Activated CD4-positive, alpha-beta T cell treated with anti-CD3 and anti-CD28 coated beads, Interleukin-2, amount 10 ng/mL, durations not matched to agents 7 days and 5 days (primary cell): ENCODE measurements around the gene PHLDA2. TPM values are rescaled to one million over a fixed set of nuclear protein-coding genes. Genes with fewer than 3 reads are reported as not detected.

Experiments used
- total RNA-seq, 2 experiments: library from RNA; stranded (reverse); gene quantifications; one replicate each; pipeline ENCODE4 v1.2.3, GENCODE V29; 2021

The PHLDA2 gene
- total RNA-seq, 2 experiments from 2014 or later = 0.35 to 0.45 TPM

Other genes starting within 250 kb of the PHLDA2 start
- gene KCNQ1OT1, start 229.4 kb downstream of the PHLDA2 start, total RNA-seq = under 1 TPM; 0.19 to 0.22 TPM
- under 1 TPM; 0.29 to 0.40 TPM for gene CDKN1C, start 43.6 kb downstream of the PHLDA2 start, total RNA-seq
- 100 to 1,000 TPM; 354 to 367 TPM for gene NAP1L4, start 62.9 kb upstream of the PHLDA2 start, total RNA-seq
- 10 to 100 TPM; 81.4 to 97.6 TPM for gene CARS1, start 128.0 kb upstream of the PHLDA2 start, total RNA-seq
- 10 to 100 TPM in 1 of 2 experiments, 1 to 10 TPM in 1; 9.6 to 12.0 TPM for gene OSBPL5, start 235.9 kb upstream of the PHLDA2 start, total RNA-seq